CD4-positive, alpha-beta T cell treated with Interleukin-17A for 1 hour (primary cell): ENCODE data around the gene SMARCAD1.
"Not testable (repeated sequence)": the region's sequence is repeated elsewhere in the genome, so short reads cannot be mapped to it uniquely, and the experiment has no call there.

Experiments
- DNase-seq: peaks from one replicate; pipeline ENCODE4 v3.0.0-alpha.2; 2020

SMARCAD1 gene

GRCh38 chr4:94304365-94304971 is 96.8 kb downstream of the SMARCAD1 start:
- peak; percentile 29 for DNase-seq

DNA sequence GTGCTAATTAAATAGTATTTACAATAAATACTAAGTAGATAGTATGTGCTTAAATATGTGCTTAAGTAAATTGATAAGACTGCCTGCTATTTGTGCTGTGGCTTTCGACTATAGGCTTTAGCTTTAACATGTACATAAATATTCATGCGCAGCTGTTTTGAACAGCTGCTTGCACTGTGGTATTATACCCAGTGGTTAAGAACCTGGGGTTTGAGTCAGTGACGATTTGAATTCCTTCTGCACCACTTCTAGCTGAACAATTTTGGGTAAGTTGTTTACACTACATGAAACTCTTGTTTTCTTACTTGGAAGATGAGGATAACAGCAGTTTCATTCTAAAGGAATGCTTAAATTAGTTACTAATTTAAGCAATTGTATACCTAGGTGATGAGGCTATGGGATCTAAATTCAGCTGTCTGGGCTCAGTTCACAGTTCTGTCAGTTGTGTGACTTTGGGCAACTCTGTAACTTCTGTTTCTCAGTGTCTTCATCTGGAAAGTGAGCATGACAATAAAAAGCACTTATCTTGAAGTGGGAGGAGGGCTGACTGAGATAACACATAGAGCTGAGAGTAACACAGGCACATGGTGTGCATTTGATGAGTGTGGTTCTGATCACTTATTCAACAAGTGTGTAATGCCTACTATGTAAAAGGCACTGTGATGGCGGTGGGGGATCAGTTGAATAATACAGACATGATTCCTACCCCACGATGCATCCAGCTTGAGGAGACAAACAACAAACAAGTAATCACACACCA is 98.0 kb downstream of the SMARCAD1 start:
- no peak for DNase-seq

DNA sequence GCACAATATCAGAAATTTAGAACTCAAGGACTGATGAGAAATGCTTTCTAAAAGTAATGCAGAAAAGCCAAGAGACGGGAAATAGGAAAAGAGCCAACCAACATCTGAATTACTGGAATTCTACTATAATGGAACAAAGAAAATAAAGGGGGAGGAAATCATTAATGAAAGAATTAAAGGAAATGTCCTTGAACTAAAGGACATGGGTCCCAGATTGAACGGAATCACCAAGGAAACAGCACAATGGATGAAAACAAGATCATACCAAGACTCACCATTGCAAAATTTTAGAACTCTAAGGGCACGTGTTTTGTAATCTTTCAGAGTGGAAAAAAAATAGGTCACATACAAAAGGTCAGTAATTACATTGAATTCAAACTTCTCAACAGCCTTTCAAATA is 99.0 kb downstream of the SMARCAD1 start:
- DNase-seq: no peak

- no peak for DNase-seq
Observed at GRCh38 chr4:94307231-94307871, 99.7 kb downstream of the SMARCAD1 start.

GRCh38 chr4:94319927-94320326 is 112.3 kb downstream of the SMARCAD1 start:
- DNase-seq: not testable (repeated sequence)

DNA sequence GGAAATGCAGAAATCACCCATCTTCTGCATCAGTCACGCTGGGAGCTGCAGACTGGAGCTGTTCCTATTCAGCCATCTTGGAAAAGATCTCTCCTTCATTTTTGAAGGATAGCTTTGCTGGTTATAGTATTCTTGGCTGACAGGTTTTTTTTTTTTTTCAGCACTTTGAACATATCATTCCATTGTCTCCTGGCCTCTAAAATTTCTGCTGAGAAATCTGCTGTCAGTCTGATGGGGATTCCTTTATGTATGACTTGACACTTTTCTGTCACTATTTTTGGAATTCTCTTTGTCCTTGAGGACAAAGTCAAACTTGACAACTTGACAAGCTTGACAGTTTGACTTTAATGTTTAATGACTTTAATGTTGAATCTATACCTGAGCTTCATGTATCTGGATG is 118.2 kb downstream of the SMARCAD1 start:
- no peak for DNase-seq

- no peak for DNase-seq
Observed at GRCh38 chr4:94329933-94330332, 122.3 kb downstream of the SMARCAD1 start.

- DNase-seq: no peak
Observed at GRCh38 chr4:94332983-94333590, 125.4 kb downstream of the SMARCAD1 start.

DNA sequence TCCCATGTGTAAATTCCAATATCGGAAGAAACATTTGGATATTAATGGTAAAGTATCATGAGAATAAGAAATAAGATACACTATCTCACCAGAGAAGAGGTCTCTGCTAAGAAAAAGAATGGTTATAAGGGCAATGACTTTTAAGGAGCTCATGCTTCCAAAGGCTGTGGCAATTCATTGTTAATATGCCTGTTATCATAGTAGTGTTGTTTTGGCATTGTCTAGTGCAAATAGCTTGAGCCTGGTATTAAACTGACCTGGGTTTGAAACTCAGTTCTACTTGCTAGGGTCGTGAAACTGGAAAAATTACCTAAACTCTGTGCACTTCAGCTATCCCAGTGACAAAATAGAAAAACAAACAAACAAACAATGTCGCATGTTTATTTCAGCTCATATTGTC is 126.2 kb downstream of the SMARCAD1 start:
- no peak for DNase-seq

GRCh38 chr4:94334476-94334875 is 126.8 kb downstream of the SMARCAD1 start:
- no peak for DNase-seq

- DNase-seq: no peak
Observed at GRCh38 chr4:94334962-94335361, 127.3 kb downstream of the SMARCAD1 start.

DNA sequence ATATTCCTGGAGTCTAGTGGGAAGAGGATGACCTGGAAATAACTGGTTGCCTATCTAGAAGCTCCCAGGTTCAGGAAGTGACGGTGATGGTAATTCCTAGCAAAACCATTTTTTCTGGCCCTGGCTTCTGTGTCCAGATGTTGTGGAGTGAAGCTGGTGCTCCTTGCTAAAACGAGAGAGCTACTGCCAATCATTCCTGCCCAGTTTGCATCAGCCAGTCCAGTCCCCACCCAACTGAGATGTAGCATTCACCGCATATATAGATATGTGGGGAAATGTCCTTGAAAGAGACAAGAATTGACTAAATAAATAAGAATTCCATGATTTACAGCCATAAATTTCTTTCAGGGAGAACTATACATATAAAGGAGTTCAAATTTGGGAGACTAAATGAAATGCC is 128.6 kb downstream of the SMARCAD1 start:
- DNase-seq: no peak

- DNase-seq: not testable (repeated sequence)
Observed at GRCh38 chr4:94336791-94337190, 129.1 kb downstream of the SMARCAD1 start.

DNA sequence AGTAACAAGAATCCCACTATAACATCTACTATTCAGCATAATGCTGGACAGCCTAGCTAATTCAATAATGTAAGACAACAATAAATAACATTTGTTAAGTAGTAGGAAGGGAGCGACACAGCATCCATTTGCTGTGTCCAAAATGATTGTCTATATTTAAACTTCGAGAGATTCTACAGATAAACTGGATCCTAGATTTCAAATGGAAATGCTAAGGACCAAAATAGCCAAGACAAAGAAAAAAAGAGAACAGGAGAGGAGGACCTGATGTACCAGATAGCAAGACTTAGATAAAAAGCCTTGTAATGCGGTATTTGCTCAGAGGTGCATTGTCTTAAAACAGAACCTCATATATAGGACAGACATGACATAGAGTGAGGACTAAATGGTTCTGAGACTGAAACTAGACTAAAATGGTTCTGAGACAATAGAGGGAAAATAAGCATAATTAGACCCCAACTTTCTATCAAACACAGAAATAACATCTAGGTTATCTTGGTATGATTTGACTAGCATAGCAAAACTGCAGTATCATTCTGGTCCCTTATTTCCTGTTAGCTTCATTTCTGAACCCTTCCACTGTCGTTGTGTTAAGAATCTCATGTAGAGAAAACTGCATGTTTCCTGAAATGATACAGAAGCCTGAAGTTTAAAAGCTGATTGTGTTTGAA is 131.2 kb downstream of the SMARCAD1 start:
- peak; percentile 11 for DNase-seq

GRCh38 chr4:94339779-94340178 is 132.1 kb downstream of the SMARCAD1 start:
- peak; percentile 24 for DNase-seq
